Gastrocnemius medialis (tissue), 4 donors: Measurements from ENCODE around the gene NCS1. TPM values are rescaled to one million over a fixed set of nuclear protein-coding genes. Genes with fewer than 3 reads are reported as not detected.

Experiments
- ATAC-seq, 2 donors: fragments of 150-250 bp; one replicate each; pipeline ENCODE4 v1.9.1; 2016
- DNase-seq, 2 donors: peaks; one replicate each; pipeline ENCODE4 v3.0.0-alpha.2; 2019
- H3K27ac ChIP-seq, 4 donors: fragments of 200-600 bp; sonication (generic); 1 replicate in 1 of 4; 2 replicates in 3 of 4; pipeline ENCODE4 v1.5.1; 2016 to 2018; ENCODE audit warnings: mild to moderate bottlenecking in 2 of 4, moderate library complexity in 1 of 4
- H3K27me3 ChIP-seq, 3 donors: fragments of 200-600 bp; sonication (generic) in 2 of 3; 1 replicate in 1 of 3; 2 replicates in 2 of 3; pipeline versions ENCODE4 v1.5.1 to v1.6.0; 2016 to 2019; ENCODE audit warnings: mild to moderate bottlenecking in 1 of 3, moderate library complexity in 1 of 3
- H3K36me3 ChIP-seq, 2 donors: fragments of 200-600 bp; sonication (generic) in 1 of 2; one replicate each; pipeline ENCODE4 v1.5.1; 2017 to 2018
- H3K4me1 ChIP-seq, 2 donors: fragments of 200-600 bp; sonication (generic) in 1 of 2; one replicate each; pipeline ENCODE4 v1.5.1; 2016 to 2017; ENCODE audit warnings: mild to moderate bottlenecking in 2 of 2
- H3K4me3 ChIP-seq, 4 donors: fragments of 200-600 bp; sonication (generic) in 3 of 4; 1 replicate in 1 of 4; 2 replicates in 3 of 4; pipeline ENCODE4 v1.5.1; 2016 to 2019; ENCODE audit warnings: mild to moderate bottlenecking in 2 of 4
- H3K9me3 ChIP-seq, 3 donors: fragments of 200-600 bp; sonication (generic) in 2 of 3; 1 replicate in 1 of 3; 2 replicates in 2 of 3; pipeline ENCODE4 v1.5.1; 2016 to 2019
- CTCF ChIP-seq, 5 experiments: fragments of 450-650 bp in 3 of 5; fragments of 200-600 bp in 2 of 5; sonication (generic) in 2 of 5; IDR thresholded peaks in 4 of 5; conservative IDR thresholded peaks in 1 of 5; 1 replicate in 4 of 5; 2 replicates in 1 of 5; pipeline ENCODE4 v1.5.1; 2016 to 2019; ENCODE audit warnings: antibody characterized with exemption in 5 of 5, mild to moderate bottlenecking in 3 of 5, moderate library complexity in 3 of 5
- POLR2A ChIP-seq, 2 donors: fragments of 450-650 bp; IDR thresholded peaks; one replicate each; pipeline ENCODE4 v1.6.1; 2017; ENCODE audit warnings: antibody characterized with exemption in 2 of 2, mild to moderate bottlenecking in 2 of 2, moderate library complexity in 2 of 2
- in situ Hi-C, 4 donors: fragments of 200-750 bp; cut with MboI; loops; one replicate each; pipeline versions ENCODE4 v1.15.0 to v1.8.0; 2017; ENCODE audit warnings: low sequenced_read_pairs in 4 of 4
- intact Hi-C: fragments of 100-400 bp; cut with DNase I; formaldehyde crosslinking; loops from one replicate; pipeline ENCODE4 v1.15.1; 2023; ENCODE audit warnings: low total_unique reads
- total RNA-seq, 4 donors: library from RNA; depleted of rRNA; stranded (reverse); fragments of >200 nt; gene quantifications; one replicate each; pipeline versions ENCODE4 v1.1.0 to v1.2.3, GENCODE V29; 2016

Gene NCS1
- total RNA-seq, 4 donors from 2014 or later = 2.1 to 4.6 (median 2.5) TPM

DNA sequence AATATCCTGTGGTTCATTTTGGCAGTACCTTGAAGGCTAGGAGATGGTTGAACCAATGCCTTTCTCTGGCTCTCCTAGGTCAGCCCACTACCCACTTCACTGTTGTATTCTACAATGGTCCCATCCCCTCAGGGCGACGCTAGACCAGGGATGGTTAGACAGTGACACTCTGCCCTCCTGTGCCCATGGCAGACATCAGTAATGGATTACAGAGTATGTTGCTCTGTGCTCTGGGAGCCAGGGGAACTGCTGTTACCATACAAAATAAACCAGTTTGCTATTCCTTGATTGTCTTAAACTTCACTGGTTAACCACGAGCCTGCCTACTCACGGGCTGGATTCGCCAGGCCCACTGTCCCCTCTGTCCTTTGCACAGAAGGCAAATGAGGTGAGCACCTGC, 33.7 kb downstream of the NCS1 start:
- H3K27me3 ChIP-seq = peaks cover 0 to 6% (median 4%) of the 10 kb centered on the region in 3 donors
- ATAC-seq = no peak
- intact Hi-C loops (no loop called here), in situ Hi-C loops (no loop called here)
- no peaks in the 10 kb centered on the region for H3K4me1 ChIP-seq
- H3K36me3 ChIP-seq = no peaks in the 10 kb centered on the region
- H3K4me3 ChIP-seq = no peak overlapping the region
- no peak overlapping the region for H3K27ac ChIP-seq
- no peaks in the 10 kb centered on the region for H3K9me3 ChIP-seq
- TF ChIP-seq POLR2A (IDR thresholded peaks at IDR 0.05) = no peak
- no peak for TF ChIP-seq CTCF (IDR thresholded peaks at IDR 0.05 in 4 of 5, conservative IDR thresholded peaks at IDR 0.05 in 1 of 5)
- no peak for DNase-seq

- H3K9me3 ChIP-seq = no peaks in the 10 kb centered on the region
- ATAC-seq (no peak), DNase-seq (no peak)
- TF ChIP-seq CTCF (IDR thresholded peaks at IDR 0.05 in 4 of 5, conservative IDR thresholded peaks at IDR 0.05 in 1 of 5) = no peak
- TF ChIP-seq POLR2A (IDR thresholded peaks at IDR 0.05) = no peak
- H3K4me3 ChIP-seq = no peak overlapping the region
- in situ Hi-C loops (no loop called here), intact Hi-C loops (no loop called here)
- H3K4me1 ChIP-seq = no peaks in the 10 kb centered on the region
- H3K36me3 ChIP-seq = no peaks in the 10 kb centered on the region
- no peak overlapping the region for H3K27ac ChIP-seq
- H3K27me3 ChIP-seq = peaks cover 0 to 6% (median 4%) of the 10 kb centered on the region in 3 donors
These were observed 34.4 kb downstream of the NCS1 start for GRCh38 chr9:130206579-130206978.

DNA sequence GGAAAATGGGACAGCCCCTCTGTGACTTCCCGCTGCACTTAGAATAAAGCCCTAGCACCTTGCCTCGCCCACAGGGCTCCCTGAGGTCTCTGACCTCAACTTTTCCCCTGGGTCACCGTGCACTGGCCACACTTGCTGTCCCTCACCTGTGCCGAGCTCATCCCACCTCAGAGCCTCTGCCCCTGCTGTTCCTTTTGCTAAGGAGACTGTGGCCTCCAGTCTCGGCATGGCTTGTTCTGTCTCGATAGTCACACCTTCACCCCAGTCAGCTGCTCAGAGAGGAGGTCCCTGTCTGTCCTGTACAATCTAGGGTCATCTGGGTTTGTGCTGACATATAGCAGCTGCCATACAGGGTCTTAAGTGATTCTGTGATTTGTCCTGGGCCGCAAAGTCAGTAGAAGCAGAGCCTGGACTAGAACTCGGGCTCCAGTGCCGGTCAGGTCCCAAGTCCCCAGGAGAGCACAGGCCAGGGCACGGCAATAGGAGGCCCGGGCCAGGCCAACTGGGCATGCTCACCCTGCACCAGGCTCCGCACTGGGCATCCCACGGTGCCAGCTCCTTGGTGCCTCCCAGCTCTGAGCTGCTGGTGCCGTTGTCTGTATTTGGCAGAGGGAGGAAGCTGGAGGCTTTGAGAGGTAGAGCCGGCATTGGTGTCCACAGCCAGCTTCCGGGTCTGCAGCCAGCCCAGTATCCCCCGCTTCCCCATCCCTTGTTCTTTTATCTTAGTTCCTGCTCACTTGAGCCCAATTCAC, 35.2 kb downstream of the NCS1 start:
- Histone ChIP-seq H3K4me3 (no peak overlapping the region), H3K4me1 (no peaks in the 10 kb centered on the region), H3K36me3 (no peaks in the 10 kb centered on the region), H3K27me3 (peaks cover 0 to 6% (median 4%) of the 10 kb centered on the region in 3 donors), H3K27ac (no peak overlapping the region), H3K9me3 (no peaks in the 10 kb centered on the region)
- intact Hi-C loops = no loop called here
- TF ChIP-seq CTCF (IDR thresholded peaks at IDR 0.05 in 4 of 5, conservative IDR thresholded peaks at IDR 0.05 in 1 of 5) = no peak
- TF ChIP-seq POLR2A (IDR thresholded peaks at IDR 0.05) = no peak
- DNase-seq (no peak), ATAC-seq (no peak)
- in situ Hi-C loops = no loop called here

DNA sequence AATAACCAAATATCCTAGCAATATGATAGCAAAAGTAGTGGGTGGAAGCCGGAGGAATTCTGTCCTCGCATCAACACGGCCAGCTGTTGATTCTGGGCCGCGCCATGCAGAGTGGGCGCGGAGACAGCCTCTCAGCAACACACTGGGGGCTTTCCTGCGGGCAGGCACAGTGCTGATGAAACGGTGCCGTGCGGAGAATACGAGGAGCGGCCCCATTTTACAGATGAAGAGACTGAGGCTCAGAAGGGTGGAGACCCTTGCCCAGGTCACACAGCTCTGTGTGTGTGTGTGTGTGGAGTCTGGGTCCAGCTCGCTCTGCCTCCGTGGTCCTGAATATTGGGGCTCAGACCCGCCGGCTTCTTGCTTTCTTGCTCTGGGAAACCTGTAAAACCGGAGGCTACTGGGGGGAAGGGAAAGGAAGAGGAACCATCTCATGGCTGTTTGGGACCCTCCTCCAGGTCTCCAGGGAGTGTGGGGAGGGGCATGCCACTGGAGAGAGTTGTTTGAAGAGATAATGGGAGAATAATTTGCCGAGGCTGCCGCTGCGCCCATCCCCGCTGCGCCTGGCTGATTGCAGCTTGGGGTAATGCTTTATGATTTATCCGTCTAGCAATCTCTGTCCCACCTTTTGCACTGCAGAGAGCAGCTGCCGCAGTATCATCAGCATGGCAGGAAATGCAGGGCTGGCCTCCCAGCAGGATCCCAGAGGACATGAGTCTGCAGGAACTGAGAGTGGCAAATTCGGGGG, 36.6 kb downstream of the NCS1 start:
- intact Hi-C loops = no loop called here

More for the DNA sequence above, 36.6 kb downstream of the NCS1 start:
- ATAC-seq (no peak), DNase-seq (no peak)
- Histone ChIP-seq H3K4me1 (no peaks in the 10 kb centered on the region), H3K9me3 (no peaks in the 10 kb centered on the region), H3K4me3 (no peak overlapping the region), H3K36me3 (no peaks in the 10 kb centered on the region), H3K27ac (no peak overlapping the region), H3K27me3 (peaks cover 0 to 6% (median 4%) of the 10 kb centered on the region in 3 donors)
- in situ Hi-C loops = no loop called here
- TF ChIP-seq POLR2A (IDR thresholded peaks at IDR 0.05) (no peak), CTCF (IDR thresholded peaks at IDR 0.05 in 4 of 5, conservative IDR thresholded peaks at IDR 0.05 in 1 of 5) (no peak)
